Progenitor cell of endocrine pancreas (in vitro differentiated cells): ENCODE measurements around the gene CCNB2. TPM values are rescaled to one million over a fixed set of nuclear protein-coding genes. Genes with fewer than 3 reads are reported as not detected.
A peak's percentile ranks its signal among the peaks of the same experiment; 100 is the strongest.

Source experiments
- DNase-seq: peaks from one replicate; pipeline ENCODE4 v3.0.0; 2021; ENCODE audit warnings: low spot score; ENCODE audit not compliant: unreplicated experiment
- H3K27ac Mint-ChIP-seq: 2 replicates; pipeline ENCODE4 v1.8.0; 2021; ENCODE audit warnings: mild to moderate bottlenecking, moderate library complexity, mixed read lengths
- H3K27me3 Mint-ChIP-seq: 2 replicates; pipeline ENCODE4 v1.8.0; 2021; ENCODE audit warnings: mixed read lengths
- H3K36me3 Mint-ChIP-seq: 2 replicates; pipeline ENCODE4 v1.8.0; 2022; ENCODE audit warnings: mixed read lengths; ENCODE audit not compliant: insufficient read depth
- H3K4me1 Mint-ChIP-seq: 2 replicates; pipeline ENCODE4 v1.8.0; 2021; ENCODE audit warnings: low read depth, mixed read lengths
- H3K4me3 Mint-ChIP-seq: 2 replicates; pipeline ENCODE4 v1.8.0; 2021; ENCODE audit warnings: low read depth, mild to moderate bottlenecking, moderate library complexity, mixed read lengths
- H3K9me3 Mint-ChIP-seq: 2 replicates; pipeline ENCODE4 v1.8.0; 2021; ENCODE audit warnings: low read depth, mixed read lengths
- CTCF ChIP-seq: fragments of 200-600 bp; sonication (generic); IDR thresholded peaks from one replicate; pipeline ENCODE4 v1.5.0; 2021; ENCODE audit warnings: antibody characterized with exemption, mild to moderate bottlenecking; ENCODE audit not compliant: unreplicated experiment
- long read RNA-seq: library from polyadenylated mRNA; unstranded; transcript quantifications from one replicate; pipeline ENCODE4 v2.0.0, GENCODE V29; 2020
- total RNA-seq: library from RNA; stranded (reverse); gene quantifications from 2 replicates; pipeline ENCODE4 v1.2.1, GENCODE V29; 2021

Gene CCNB2
- 38.0 and 40.9 TPM in 2 replicates for total RNA-seq
- long read RNA-seq, transcript CCNB2-201 (9 exons, 1,556 nt) = major isoform, 244 of 264 reads
- long read RNA-seq, transcript CCNB2-205 (8 exons, 2,503 nt) = minor isoform, 5 of 264 reads
- long read RNA-seq, partial matches to known transcripts = 3 of 264 reads
- long read RNA-seq, other reads (novel, unspliced or antisense) = 12 of 264 reads

DNA sequence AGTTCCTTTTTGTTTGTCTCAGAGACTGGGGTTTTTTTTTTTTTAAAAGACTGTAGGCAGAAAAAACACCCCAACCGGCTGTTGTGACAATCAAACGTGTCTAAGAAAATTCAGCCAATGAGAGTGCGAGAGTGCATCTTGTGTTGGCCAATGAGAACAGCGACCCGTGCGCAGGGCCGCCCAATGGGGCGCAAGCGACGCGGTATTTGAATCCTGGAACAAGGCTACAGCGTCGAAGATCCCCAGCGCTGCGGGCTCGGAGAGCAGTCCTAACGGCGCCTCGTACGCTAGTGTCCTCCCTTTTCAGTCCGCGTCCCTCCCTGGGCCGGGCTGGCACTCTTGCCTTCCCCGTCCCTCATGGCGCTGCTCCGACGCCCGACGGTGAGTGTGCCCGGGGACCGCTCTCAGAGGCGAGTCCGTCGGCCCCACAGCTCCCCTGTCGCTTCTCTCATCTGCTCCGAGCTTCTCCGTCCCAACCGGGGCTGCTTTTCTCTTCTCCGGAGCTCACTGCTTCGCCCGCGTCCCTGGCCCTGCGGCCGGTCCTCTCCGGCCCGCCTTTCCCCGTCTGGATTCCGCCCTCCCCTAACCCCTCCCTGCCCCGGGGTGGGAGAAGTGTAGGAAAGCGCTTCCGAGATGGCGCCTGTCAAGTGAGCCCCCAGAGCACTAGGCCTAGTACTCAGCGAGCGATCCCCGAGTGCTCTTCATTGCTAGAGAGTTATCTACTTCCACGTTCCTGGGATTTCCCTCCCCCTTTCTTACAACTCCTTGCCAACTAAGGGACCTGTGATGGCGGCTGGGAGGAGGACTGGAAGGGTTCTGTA is at the start of gene CCNB2:
CCNB2 (plus strand) TSS at position 235 of the 821 bp plus-strand sequence; CDS start at position 358, 123 bp downstream.
- Mint-ChIP-seq H3K4me3 (peak within 1 kb of the TSS; percentile 89), H3K27me3 (no peaks in the 10 kb centered on the region)
- peak; percentile 72 for DNase-seq

GRCh38 chr15:59059076-59059597 is 45.8 kb upstream of the CCNB2 start:
- DNase-seq = no peak
- no peak for TF ChIP-seq CTCF
- Mint-ChIP-seq H3K4me3 (no peak overlapping the region), H3K36me3 (peaks cover 16% of the 10 kb centered on the region), H3K27ac (no peak overlapping the region), H3K9me3 (no peaks in the 10 kb centered on the region), H3K27me3 (no peaks in the 10 kb centered on the region), H3K4me1 (no peaks in the 10 kb centered on the region)

More for the DNA sequence above, at the start of gene CCNB2:
- Mint-ChIP-seq H3K9me3 (no peaks in the 10 kb centered on the region), H3K27ac (peak within 1 kb of the TSS; percentile 98), H3K36me3 (peaks cover 8% of the 10 kb centered on the region), H3K4me1 (peaks cover 9% of the 10 kb centered on the region)
- no peak for TF ChIP-seq CTCF

DNA sequence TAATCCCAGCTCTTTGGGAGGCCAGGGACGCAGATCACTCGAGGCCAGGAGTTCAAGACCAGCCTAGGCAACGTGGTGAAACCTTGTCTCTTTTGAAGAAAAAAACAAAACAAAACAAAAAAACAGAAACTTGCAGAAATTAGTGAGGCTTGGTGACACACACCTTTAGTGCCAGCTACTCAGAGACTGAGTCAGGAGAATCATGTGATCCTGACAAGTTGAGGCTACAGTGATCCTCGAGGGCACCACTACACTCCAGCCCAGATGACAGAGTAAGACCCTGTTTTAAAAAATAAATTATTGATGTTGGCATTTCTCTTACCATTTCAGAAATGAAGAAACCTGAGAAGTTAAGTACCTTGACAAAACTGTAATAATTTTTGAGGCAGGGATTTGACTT is 44.6 kb upstream of the CCNB2 start:
- H3K36me3 Mint-ChIP-seq = peaks cover 24% of the 10 kb centered on the region

DNA sequence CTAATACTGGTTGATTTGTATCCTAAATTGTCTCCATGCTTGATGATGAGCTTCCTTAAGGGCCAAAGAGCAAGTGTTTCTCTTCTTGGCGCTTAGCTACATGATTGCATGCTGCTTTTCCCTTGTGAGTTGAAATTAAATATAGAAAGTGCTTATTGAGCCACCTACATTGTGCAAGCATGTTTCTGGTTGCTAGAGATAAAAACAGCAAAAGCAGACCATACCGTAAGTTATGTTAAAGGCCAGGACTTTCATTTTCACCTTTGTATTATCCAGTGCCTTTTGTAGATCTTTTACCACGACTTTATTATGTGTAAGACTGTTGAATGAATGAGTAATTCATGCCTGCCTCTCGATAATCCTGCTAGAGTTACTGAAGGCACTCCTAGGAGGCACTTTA is 41.9 kb upstream of the CCNB2 start:
- no peaks in the 10 kb centered on the region for H3K4me1 Mint-ChIP-seq
- DNase-seq = no peak
- no peak for TF ChIP-seq CTCF
- H3K27ac Mint-ChIP-seq = no peak overlapping the region
- H3K36me3 Mint-ChIP-seq = peaks cover 35% of the 10 kb centered on the region
- H3K4me3 Mint-ChIP-seq = no peak overlapping the region
- no peaks in the 10 kb centered on the region for H3K9me3 Mint-ChIP-seq
- H3K27me3 Mint-ChIP-seq = no peaks in the 10 kb centered on the region

More for the DNA sequence above, 44.6 kb upstream of the CCNB2 start:
- Mint-ChIP-seq H3K4me1 (no peaks in the 10 kb centered on the region), H3K9me3 (no peaks in the 10 kb centered on the region), H3K27ac (no peak overlapping the region), H3K27me3 (no peaks in the 10 kb centered on the region), H3K4me3 (no peak overlapping the region)
- no peak for DNase-seq
- no peak for TF ChIP-seq CTCF

GRCh38 chr15:59069430-59069829 is 35.5 kb upstream of the CCNB2 start:
- Mint-ChIP-seq H3K27ac (no peak overlapping the region), H3K9me3 (no peaks in the 10 kb centered on the region), H3K27me3 (no peaks in the 10 kb centered on the region), H3K4me3 (no peak overlapping the region), H3K36me3 (peaks cover 51% of the 10 kb centered on the region), H3K4me1 (peaks cover 2% of the 10 kb centered on the region)
- no peak for DNase-seq
- TF ChIP-seq CTCF = no peak
